MCF 10A (cell line): ENCODE measurements around the gene PRR22. TPM values are rescaled to one million over a fixed set of nuclear protein-coding genes. Genes with fewer than 3 reads are reported as not detected.

ENCODE experiments used
- BruUV-seq: library from RNA; stranded (reverse); fragments of 400-500 nt; replicated peaks from 2 replicates; lab custom pipeline; 2021; lab: Mats Ljungman, UMichigan
- CTCF ChIA-PET: fragments of 300-600 bp; sonication (Branson Sonifier 250); formaldehyde crosslinking; extraction: SDS; loops from one replicate; lab custom pipeline; 2021; ENCODE audit warnings: antibody characterized with exemption, inconsistent platforms; lab: Yijun Ruan, JAX
- POLR2A ChIA-PET: fragments of 300-600, 350-650 bp; sonication (Branson Sonifier 250); formaldehyde crosslinking; extraction: SDS; loops from one replicate; lab custom pipeline; 2020; ENCODE audit warnings: antibody characterized with exemption, inconsistent platforms; lab: Yijun Ruan, JAX
- DNase-seq: peaks from one replicate; pipeline ENCODE4 v3.0.0-alpha.2; 2018; ENCODE audit not compliant: unreplicated experiment
- H3K27ac Mint-ChIP-seq: one replicate; pipeline ENCODE4 v1.8.0; 2022; ENCODE audit warnings: mild to moderate bottlenecking, low read depth, mixed read lengths; ENCODE audit not compliant: unreplicated experiment
- H3K27me3 Mint-ChIP-seq: one replicate; pipeline ENCODE4 v1.8.0; 2022; ENCODE audit warnings: mixed read lengths; ENCODE audit not compliant: insufficient read depth, unreplicated experiment
- H3K36me3 Mint-ChIP-seq: one replicate; pipeline ENCODE4 v1.8.0; 2022; ENCODE audit warnings: mild to moderate bottlenecking, moderate library complexity, mixed read lengths; ENCODE audit not compliant: insufficient read depth, unreplicated experiment
- H3K4me1 Mint-ChIP-seq: one replicate; pipeline ENCODE4 v1.8.0; 2022; ENCODE audit warnings: mixed read lengths; ENCODE audit not compliant: insufficient read depth, unreplicated experiment
- H3K4me3 Mint-ChIP-seq: one replicate; pipeline ENCODE4 v1.8.0; 2022; ENCODE audit warnings: mild to moderate bottlenecking, moderate library complexity, mixed read lengths; ENCODE audit not compliant: unreplicated experiment
- H3K9me3 Mint-ChIP-seq: one replicate; pipeline ENCODE4 v1.8.0; 2022; ENCODE audit warnings: mixed read lengths; ENCODE audit not compliant: unreplicated experiment
- intact Hi-C: fragments of 100-400 bp; cut with micrococcal nuclease; formaldehyde crosslinking; loops from 2 replicates; pipeline ENCODE4 v1.14.1; 2022
- total RNA-seq: library from RNA; stranded (reverse); gene quantifications from 2 replicates; pipeline ENCODE4 v1.2.3, GENCODE V29; 2022
- TF ChIP-seq, protein P1 (sequence below): fragments of 200-600 bp; IDR thresholded peaks from one replicate; pipeline ENCODE4 v1.8.0; 2022; ENCODE audit warnings: antibody characterized with exemption, mild to moderate bottlenecking; ENCODE audit not compliant: unreplicated experiment

The PRR22 gene
- total RNA-seq, 1 experiment from 2014 or later = 9.4 TPM

DNA sequence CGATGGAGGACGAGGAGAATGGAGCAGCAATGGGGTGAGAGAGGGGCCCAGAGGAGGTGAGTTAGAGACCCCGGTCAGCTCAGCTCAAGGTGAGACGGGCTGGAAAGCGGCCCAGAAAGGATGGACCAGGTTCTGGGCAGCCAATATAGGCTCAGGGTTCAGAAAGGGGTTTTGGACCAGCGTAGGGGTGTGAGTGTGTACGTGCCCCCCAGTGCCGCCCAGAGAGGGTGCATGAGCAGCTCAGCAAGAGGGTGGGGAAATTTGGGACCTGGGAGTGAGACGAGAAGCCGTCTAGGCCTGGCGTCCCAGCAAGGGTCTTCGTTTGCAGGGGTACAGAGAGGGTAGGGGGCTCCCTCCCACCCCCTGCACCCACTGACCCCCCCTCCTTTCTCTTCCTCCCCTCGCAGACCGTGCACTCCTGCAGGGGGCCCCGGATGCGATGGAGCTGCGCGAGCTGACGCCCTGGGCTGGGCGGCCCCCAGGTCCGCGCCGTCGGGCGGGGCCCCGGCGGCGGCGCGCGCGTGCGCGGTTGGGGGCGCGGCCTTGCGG, 42.9 kb upstream of the PRR22 start:
- TF ChIP-seq, protein P1, sequence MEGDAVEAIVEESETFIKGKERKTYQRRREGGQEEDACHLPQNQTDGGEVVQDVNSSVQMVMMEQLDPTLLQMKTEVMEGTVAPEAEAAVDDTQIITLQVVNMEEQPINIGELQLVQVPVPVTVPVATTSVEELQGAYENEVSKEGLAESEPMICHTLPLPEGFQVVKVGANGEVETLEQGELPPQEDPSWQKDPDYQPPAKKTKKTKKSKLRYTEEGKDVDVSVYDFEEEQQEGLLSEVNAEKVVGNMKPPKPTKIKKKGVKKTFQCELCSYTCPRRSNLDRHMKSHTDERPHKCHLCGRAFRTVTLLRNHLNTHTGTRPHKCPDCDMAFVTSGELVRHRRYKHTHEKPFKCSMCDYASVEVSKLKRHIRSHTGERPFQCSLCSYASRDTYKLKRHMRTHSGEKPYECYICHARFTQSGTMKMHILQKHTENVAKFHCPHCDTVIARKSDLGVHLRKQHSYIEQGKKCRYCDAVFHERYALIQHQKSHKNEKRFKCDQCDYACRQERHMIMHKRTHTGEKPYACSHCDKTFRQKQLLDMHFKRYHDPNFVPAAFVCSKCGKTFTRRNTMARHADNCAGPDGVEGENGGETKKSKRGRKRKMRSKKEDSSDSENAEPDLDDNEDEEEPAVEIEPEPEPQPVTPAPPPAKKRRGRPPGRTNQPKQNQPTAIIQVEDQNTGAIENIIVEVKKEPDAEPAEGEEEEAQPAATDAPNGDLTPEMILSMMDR = no peak
- Mint-ChIP-seq H3K27me3 (no peaks in the 10 kb centered on the region), H3K9me3 (no peaks in the 10 kb centered on the region), H3K4me1 (peaks cover 13% of the 10 kb centered on the region), H3K4me3 (peak overlapping the region; percentile 75), H3K36me3 (no peaks in the 10 kb centered on the region), H3K27ac (no peak overlapping the region)
- DNase-seq = no peak
- ChIA-PET POLR2A (interaction anchor here (0.9 to 2.8 kb wide), 5 partner anchors 37 to 76 kb away, joined by 3 to 32 read pairs (median 5); partner anchors contain the start of genes DUS3L, NDUFA11 and VMAC), CTCF (interaction anchor here (0.6 to 2.3 kb wide), 2 partner anchors 23 to 42 kb away, joined by 3 to 12 read pairs; no protein-coding TSS in a partner anchor)
- no TSS peak for BruUV-seq
- intact Hi-C loops = no loop called here

- H3K36me3 Mint-ChIP-seq = no peaks in the 10 kb centered on the region
- H3K27me3 Mint-ChIP-seq = no peaks in the 10 kb centered on the region
- TF ChIP-seq, protein P1 = peak; percentile 10
- H3K4me3 Mint-ChIP-seq = peak overlapping the region; percentile 75
- peaks cover 13% of the 10 kb centered on the region for H3K4me1 Mint-ChIP-seq
- no TSS peak for BruUV-seq
- H3K27ac Mint-ChIP-seq = no peak overlapping the region
- H3K9me3 Mint-ChIP-seq = no peaks in the 10 kb centered on the region
- DNase-seq = peak; percentile 88
- POLR2A ChIA-PET = interaction anchor here (2.0 kb wide), 1 partner anchor 36 kb away, joined by 6 read pairs; the partner anchor contains the start of gene DUS3L
- intact Hi-C loops = no loop called here
- CTCF ChIA-PET = interaction anchor here (0.6 to 2.3 kb wide), 2 partner anchors 23 to 42 kb away, joined by 3 to 12 read pairs; no protein-coding TSS in a partner anchor
These were observed 42.2 kb upstream of the PRR22 start for GRCh38 chr19:5826531-5827341.

DNA sequence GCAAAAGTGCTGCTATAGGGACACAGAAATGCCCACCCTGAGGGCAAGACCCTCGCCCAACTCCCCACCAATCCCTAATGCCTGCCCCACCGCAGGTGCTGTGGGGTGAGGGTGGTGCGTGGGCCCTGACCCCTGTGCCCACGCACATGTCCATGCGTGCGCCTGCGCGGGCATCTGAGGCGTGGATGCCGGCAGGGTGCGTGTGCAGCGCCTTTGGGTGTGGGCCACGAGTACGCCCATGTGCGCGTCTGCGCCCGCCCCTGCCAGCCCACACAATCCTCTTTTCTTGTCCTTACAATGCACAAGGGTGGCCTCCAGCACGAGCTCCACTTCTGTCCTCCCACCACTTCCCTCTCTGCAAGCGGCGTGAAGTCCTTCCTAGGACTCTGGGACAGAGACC, 40.6 kb upstream of the PRR22 start:
- Mint-ChIP-seq H3K27ac (no peak overlapping the region), H3K27me3 (peaks cover 9% of the 10 kb centered on the region), H3K9me3 (no peaks in the 10 kb centered on the region), H3K36me3 (no peaks in the 10 kb centered on the region), H3K4me1 (peaks cover 13% of the 10 kb centered on the region), H3K4me3 (no peak overlapping the region)
- CTCF ChIA-PET = interaction anchor here (0.5 to 5.6 kb wide), 5 partner anchors 15 to 54 kb away, joined by 3 to 45 read pairs (median 4); partner anchors contain the start of gene NRTN
- TF ChIP-seq, protein P1 = no peak
- POLR2A ChIA-PET = interaction anchor here (0.6 kb wide), 1 partner anchor 35 kb away, joined by 3 read pairs; no protein-coding TSS in a partner anchor
- DNase-seq = no peak
- intact Hi-C loops = no loop called here
- BruUV-seq = no TSS peak

DNA sequence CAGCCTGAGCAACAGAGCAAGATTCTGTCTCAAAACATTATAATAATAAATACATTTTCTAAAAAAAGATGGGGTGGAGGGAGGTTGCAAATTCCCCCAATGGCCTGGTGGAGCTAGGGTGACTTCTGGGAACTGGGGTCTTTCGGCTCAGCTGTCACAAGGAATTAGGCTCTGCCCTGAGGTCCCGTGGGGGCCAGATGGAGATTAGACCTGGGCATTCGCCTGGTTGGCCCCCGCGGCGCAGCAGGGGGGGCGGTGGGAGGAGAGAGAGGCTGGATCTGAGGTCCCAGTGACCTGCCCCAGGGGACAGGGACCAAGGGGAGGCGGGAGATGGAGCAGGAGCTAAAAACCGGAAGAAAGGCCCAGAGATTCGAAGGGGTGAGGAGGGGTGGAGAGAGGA, 40.2 kb upstream of the PRR22 start:
- peaks cover 9% of the 10 kb centered on the region for H3K27me3 Mint-ChIP-seq
- ChIA-PET POLR2A (interaction anchor here (0.6 kb wide), 1 partner anchor 34 kb away, joined by 3 read pairs; no protein-coding TSS in a partner anchor), CTCF (interaction anchor here (0.5 to 5.6 kb wide), 6 partner anchors 15 to 155 kb away, joined by 3 to 45 read pairs (median 4); partner anchors contain the start of gene NRTN)
- no TSS peak for BruUV-seq
- H3K27ac Mint-ChIP-seq = no peak overlapping the region
- H3K4me3 Mint-ChIP-seq = no peak overlapping the region
- H3K36me3 Mint-ChIP-seq = no peaks in the 10 kb centered on the region
- intact Hi-C loops = no loop called here
- peaks cover 13% of the 10 kb centered on the region for H3K4me1 Mint-ChIP-seq
- TF ChIP-seq, protein P1 = no peak
- no peak for DNase-seq
- no peaks in the 10 kb centered on the region for H3K9me3 Mint-ChIP-seq
